ENCODE data around the gene DLK2. TPM values are rescaled to one million over a fixed set of nuclear protein-coding genes. Genes with fewer than 3 reads are reported as not detected.

Gene DLK2
- total and polyA plus RNA-seq, 2 donors from 2014 or later, result 0.50 TPM; not detected in 1

- Histone ChIP-seq H3K4me1 (ENCODE audit: control insufficient read depth in 2 of 3, insufficient read depth in 2 of 3, low read depth in 1 of 3, low read length in 3 of 3) (peaks cover 5 to 18% (median 16%) of the 10 kb centered on the region in 3 donors), H3K9ac (ENCODE audit: low read length in 3 of 3) (no peak overlapping the region), H3K27ac (ENCODE audit: low read depth in 2 of 2, low read length in 2 of 2) (no peak overlapping the region), H3K9me3 (ENCODE audit: control insufficient read depth in 2 of 3, insufficient read depth in 1 of 3, low read length in 3 of 3) (no peaks in the 10 kb centered on the region), H3K4me3 (ENCODE audit: low read length in 3 of 3) (no peak overlapping the region), H3K36me3 (ENCODE audit: control insufficient read depth in 2 of 3, insufficient read depth in 3 of 3, low read length in 3 of 3) (peaks cover 0 to 4% (median 2%) of the 10 kb centered on the region in 3 donors), H3K27me3 (ENCODE audit: control insufficient read depth, insufficient read depth, low read length) (no peaks in the 10 kb centered on the region)
- DNase-seq, result no peak
- intact Hi-C loops (cut with DNase I), result no loop called here
- TF ChIP-seq CTCF (IDR thresholded peaks at IDR 0.05; ENCODE audit: borderline replicate concordance, extremely low read depth, insufficient read depth), result no peak
- FAIRE-seq, result no peak
These were observed 22.2 kb downstream of the DLK2 start for GRCh38 chr6:43433148-43433547.

GRCh38 chr6:43432009-43432945, 23.1 kb downstream of the DLK2 start:
- intact Hi-C loops (cut with DNase I), result no loop called here
- Histone ChIP-seq H3K9me3 (ENCODE audit: control insufficient read depth in 2 of 3, insufficient read depth in 1 of 3, low read length in 3 of 3) (no peaks in the 10 kb centered on the region), H3K4me1 (ENCODE audit: control insufficient read depth in 2 of 3, insufficient read depth in 2 of 3, low read depth in 1 of 3, low read length in 3 of 3) (peaks cover 5 to 20% (median 16%) of the 10 kb centered on the region in 3 donors), H3K27me3 (ENCODE audit: control insufficient read depth, insufficient read depth, low read length) (no peaks in the 10 kb centered on the region), H3K4me3 (ENCODE audit: low read length in 3 of 3) (no peak overlapping the region), H3K9ac (ENCODE audit: low read length in 3 of 3) (no peak overlapping the region), H3K27ac (ENCODE audit: low read depth in 2 of 2, low read length in 2 of 2) (no peak overlapping the region), H3K36me3 (ENCODE audit: control insufficient read depth in 2 of 3, insufficient read depth in 3 of 3, low read length in 3 of 3) (peaks cover 0 to 4% (median 2%) of the 10 kb centered on the region in 3 donors)
- FAIRE-seq, result no peak
- DNase-seq, result no peak
- no peak for TF ChIP-seq CTCF (IDR thresholded peaks at IDR 0.05; ENCODE audit: borderline replicate concordance, extremely low read depth, insufficient read depth)

GRCh38 chr6:43428874-43429273, 26.5 kb downstream of the DLK2 start:
- Histone ChIP-seq H3K4me1 (ENCODE audit: control insufficient read depth in 2 of 3, insufficient read depth in 2 of 3, low read depth in 1 of 3, low read length in 3 of 3) (peaks cover 4 to 10% (median 5%) of the 10 kb centered on the region in 3 donors), H3K27me3 (ENCODE audit: control insufficient read depth, insufficient read depth, low read length) (no peaks in the 10 kb centered on the region), H3K27ac (ENCODE audit: low read depth in 2 of 2, low read length in 2 of 2) (no peak overlapping the region), H3K9ac (ENCODE audit: low read length in 3 of 3) (peak overlapping the region in 1 of 3 donors; percentile 94), H3K9me3 (ENCODE audit: control insufficient read depth in 2 of 3, insufficient read depth in 1 of 3, low read length in 3 of 3) (no peaks in the 10 kb centered on the region), H3K4me3 (ENCODE audit: low read length in 3 of 3) (peak overlapping the region in 2 of 3 donors; percentile 92 to 98), H3K36me3 (ENCODE audit: control insufficient read depth in 2 of 3, insufficient read depth in 3 of 3, low read length in 3 of 3) (peaks cover 0 to 4% (median 2%) of the 10 kb centered on the region in 3 donors)
- no peak for DNase-seq
- no peak for TF ChIP-seq CTCF (IDR thresholded peaks at IDR 0.05; ENCODE audit: borderline replicate concordance, extremely low read depth, insufficient read depth)
- intact Hi-C loops (cut with DNase I), result no loop called here
- no peak for FAIRE-seq

All from kidney (tissue), 14 donors.